Endothelial cell of umbilical vein (primary cell): ENCODE measurements around the gene NR4A3. TPM values are rescaled to one million over a fixed set of nuclear protein-coding genes. Genes with fewer than 3 reads are reported as not detected.
A peak's percentile ranks its signal among the peaks of the same experiment; 100 is the strongest.

ENCODE experiments used
- Bru-seq: library from RNA; stranded (reverse); fragments of 400-500 nt; gene quantifications from one replicate; lab custom pipeline; 2021; lab: Mats Ljungman, UMichigan
- BruChase-seq, 2 experiments: library from RNA; stranded (reverse); fragments of 400-500 nt; gene quantifications; one replicate each; lab custom pipeline; 2021; lab: Mats Ljungman, UMichigan
- BruUV-seq: library from RNA; stranded (reverse); fragments of 400-500 nt; replicated peaks from 2 replicates; lab custom pipeline; 2021; lab: Mats Ljungman, UMichigan
- CTCF ChIA-PET: fragments of 300-600, 350-600 bp; sonication (Branson Sonifier 250); formaldehyde crosslinking; loops from one replicate; lab custom pipeline; 2021; ENCODE audit warnings: antibody characterized with exemption, inconsistent platforms; lab: Charles Lee
- POLR2A ChIA-PET: fragments of 300-600, 350-600 bp; sonication (Branson Sonifier 250); formaldehyde crosslinking; loops from one replicate; lab custom pipeline; 2021; ENCODE audit warnings: antibody characterized with exemption, inconsistent platforms; lab: Charles Lee
- DNase-seq: peaks from one replicate; pipeline ENCODE4 v3.0.0-alpha.2; 2011; ENCODE audit warnings: low read depth, low spot score
- FAIRE-seq: peaks from 2 replicates; lab custom pipeline; 2011; peaks lifted over from hg19 to GRCh38; lab: Jason Lieb, UNC
- H2AFZ ChIP-seq: 2 replicates; pipeline ENCODE4 v1.6.0; 2012; ENCODE audit warnings: low read depth, low read length, control low read depth, inconsistent platforms
- H3K27ac ChIP-seq: 2 replicates; pipeline ENCODE4 v1.5.1; 2011; ENCODE audit warnings: low read depth, mild to moderate bottlenecking, control low read depth, low read length, moderate library complexity; ENCODE audit not compliant: insufficient read depth
- H3K27me3 ChIP-seq, 2 experiments: 2 replicates each; pipeline versions ENCODE4 v1.6.0 to v1.6.1; 2011; ENCODE audit warnings: low read length in 2 of 2, mixed read lengths in 1 of 2; ENCODE audit not compliant: control insufficient read depth in 2 of 2, insufficient read depth in 2 of 2
- H3K36me3 ChIP-seq, 2 experiments: 2 replicates in 1 of 2; 3 replicates in 1 of 2; pipeline ENCODE4 v1.5.1; 2011; ENCODE audit warnings: low read length in 2 of 2, mild to moderate bottlenecking in 1 of 2, moderate library complexity in 1 of 2; ENCODE audit not compliant: control insufficient read depth in 2 of 2, insufficient read depth in 2 of 2; ENCODE audit errors: extremely low read depth in 1 of 2
- H3K4me1 ChIP-seq: 3 replicates; pipeline ENCODE4 v1.5.1; 2011; ENCODE audit warnings: mild to moderate bottlenecking, low read length; ENCODE audit not compliant: control insufficient read depth, insufficient read depth; ENCODE audit errors: extremely low read depth
- H3K4me2 ChIP-seq: 2 replicates; pipeline ENCODE4 v1.6.1; 2011; ENCODE audit warnings: low read length, control low read depth, mixed read lengths; ENCODE audit not compliant: insufficient read depth
- H3K4me3 ChIP-seq, 3 experiments: fragments of 200-600 bp in 1 of 3; sonication (generic), shearing (Covaris generic) in 1 of 3; replicated peaks in 1 of 3; 2 replicates each; pipeline ENCODE4 v1.5.1; 2011 to 2016; ENCODE audit warnings: control low read depth in 3 of 3, low read length in 3 of 3, mild to moderate bottlenecking in 2 of 3, inconsistent platforms in 1 of 3, low read depth in 1 of 3, moderate library complexity in 1 of 3; ENCODE audit not compliant: insufficient read depth in 1 of 3
- H3K79me2 ChIP-seq: 2 replicates; pipeline ENCODE4 v1.6.0; 2012; ENCODE audit warnings: low read length, inconsistent platforms; ENCODE audit not compliant: control insufficient read depth, insufficient read depth
- H3K9ac ChIP-seq: replicated peaks from 2 replicates; pipeline ENCODE3; 2011; ENCODE audit warnings: low read length, control low read depth; ENCODE audit not compliant: insufficient read depth; ENCODE audit errors: extremely low read depth
- H3K9me1 ChIP-seq: replicated peaks from 3 replicates; pipeline ENCODE4 v1.6.0; 2011; ENCODE audit warnings: mild to moderate bottlenecking, low read length; ENCODE audit not compliant: control insufficient read depth, insufficient read depth; ENCODE audit errors: extremely low read depth
- H3K9me3 ChIP-seq: replicated peaks from 2 replicates; pipeline ENCODE4 v1.5.1; 2012; ENCODE audit warnings: low read length, inconsistent platforms; ENCODE audit not compliant: control insufficient read depth, insufficient read depth
- H4K20me1 ChIP-seq: replicated peaks from 2 replicates; pipeline ENCODE3; 2011; ENCODE audit warnings: mild to moderate bottlenecking, low read length; ENCODE audit not compliant: control insufficient read depth, insufficient read depth; ENCODE audit errors: extremely low read depth
- EZH2 ChIP-seq: IDR thresholded peaks from 2 replicates; pipeline ENCODE4 v1.6.1; 2012; ENCODE audit warnings: borderline replicate concordance, low read depth, mild to moderate bottlenecking, moderate library complexity, low read length, inconsistent platforms; ENCODE audit not compliant: severe bottlenecking
- FOS ChIP-seq: IDR thresholded peaks from 2 replicates; pipeline ENCODE4 v1.6.1; 2011; ENCODE audit warnings: mild to moderate bottlenecking, low read length, moderate library complexity, borderline replicate concordance; ENCODE audit not compliant: insufficient read depth
- GATA2 ChIP-seq: IDR thresholded peaks from 2 replicates; pipeline ENCODE4 v1.7.0; 2011; ENCODE audit warnings: low read depth, mild to moderate bottlenecking, moderate library complexity, mixed read lengths, low read length; ENCODE audit not compliant: insufficient read length, insufficient read depth
- JUN ChIP-seq: IDR thresholded peaks from 2 replicates; pipeline ENCODE4 v1.6.1; 2011; ENCODE audit warnings: borderline replicate concordance, low read depth; ENCODE audit not compliant: insufficient read length, insufficient read depth
- MYC ChIP-seq: IDR thresholded peaks from one replicate; pipeline ENCODE4 v1.6.1; 2011; ENCODE audit warnings: mild to moderate bottlenecking, low read depth, low read length
- POLR2A ChIP-seq: IDR thresholded peaks from 2 replicates; pipeline ENCODE4 v1.6.1; 2012; ENCODE audit warnings: low read depth, mild to moderate bottlenecking, control low read depth, low read length
- POLR2AphosphoS5 ChIP-seq: IDR thresholded peaks from 2 replicates; pipeline ENCODE4 v1.6.1; 2012; ENCODE audit warnings: low read depth, mild to moderate bottlenecking, control low read depth, low read length, moderate library complexity; ENCODE audit not compliant: insufficient read depth
- dilution Hi-C: fragments of 300-500 bp; cut with MboI; formaldehyde crosslinking; loops from one replicate; pipeline ENCODE4 v1.15.0; 2019; ENCODE audit warnings: low sequenced_read_pairs; ENCODE audit not compliant: extremely low pct_ligation_motif_present
- intact Hi-C: fragments of 100-400 bp; cut with micrococcal nuclease; formaldehyde crosslinking; loops from one replicate; pipeline ENCODE4 v1.10.0; 2022
- long read RNA-seq: library from polyadenylated mRNA; stranded (forward); transcript quantifications from one replicate; pipeline ENCODE4 v2.0.0, GENCODE V29; 2021
- polyA minus RNA-seq, 3 experiments: library from RNA; depleted of rRNA, polyadenylated mRNA; stranded (reverse); fragments of >200 nt; gene quantifications; 1 replicate in 1 of 3; 2 replicates in 2 of 3; pipeline ENCODE4 v1.2.3, GENCODE V29; 2011
- polyA plus RNA-seq, 4 experiments: library from polyadenylated mRNA; depleted of rRNA in 3 of 4; stranded (reverse) in 3 of 4; unstranded in 1 of 4; fragments of >200 nt; gene quantifications; 2 replicates each; pipeline versions ENCODE4 v1.2.1 to v1.2.3, GENCODE V29; 2011 to 2012; ENCODE audit warnings: missing spikeins in 1 of 4
- total RNA-seq: library from RNA; stranded (reverse); gene quantifications from 2 replicates; pipeline ENCODE4 v1.2.3, GENCODE V29; 2021
- TF ChIP-seq, protein P1 (sequence below), 2 donors: IDR thresholded peaks; 1 replicate in 1 of 2; 2 replicates in 1 of 2; pipeline ENCODE4 v1.5.1; 2011; ENCODE audit warnings: low read length in 2 of 2, mild to moderate bottlenecking in 2 of 2, moderate library complexity in 2 of 2, control low read depth in 1 of 2, inconsistent platforms in 1 of 2, low read depth in 1 of 2; ENCODE audit not compliant: insufficient read depth in 1 of 2; ENCODE audit errors: extremely low read depth in 1 of 2
- TF ChIP-seq, protein P2 (sequence below): IDR thresholded peaks from 2 replicates; pipeline ENCODE4 v1.6.1; 2011; ENCODE audit not compliant: insufficient read depth, insufficient read length

The NR4A3 gene
- 0.22 and 0.23 TPM in 2 replicates for total RNA-seq
- 0.11 TPM in 2 replicates for polyA plus RNA-seq
- polyA plus RNA-seq (2011; cell fraction: cytosol; rRNA removed), result 0.08 and 0.11 TPM in 2 replicates
- 0.88 and 0.91 TPM in 2 replicates for polyA plus RNA-seq (2011; cell fraction: nucleus; rRNA removed)
- 0.04 TPM in 1 of 2 replicates, not detected in the other for polyA plus RNA-seq (2012)
- polyA minus RNA-seq, result 0.23 and 1.00 TPM in 2 replicates
- polyA minus RNA-seq (2011; cell fraction: cytosol; rRNA and poly(A)+ RNA removed), result 10.1 TPM
- polyA minus RNA-seq (2011; cell fraction: nucleus; rRNA and poly(A)+ RNA removed), result 3.5 and 5.6 TPM in 2 replicates
- percentile 20 among the genes with signal in this experiment for Bru-seq, nascent RNA
- BruChase-seq, experiment 1, labeled RNA remaining after a 6-hour chase, result percentile 15 among the genes with signal in this experiment
- percentile 23 among the genes with signal in this experiment for BruChase-seq, experiment 2, labeled RNA remaining after a 2-hour chase
- long read RNA-seq, result 0 reads

DNA sequence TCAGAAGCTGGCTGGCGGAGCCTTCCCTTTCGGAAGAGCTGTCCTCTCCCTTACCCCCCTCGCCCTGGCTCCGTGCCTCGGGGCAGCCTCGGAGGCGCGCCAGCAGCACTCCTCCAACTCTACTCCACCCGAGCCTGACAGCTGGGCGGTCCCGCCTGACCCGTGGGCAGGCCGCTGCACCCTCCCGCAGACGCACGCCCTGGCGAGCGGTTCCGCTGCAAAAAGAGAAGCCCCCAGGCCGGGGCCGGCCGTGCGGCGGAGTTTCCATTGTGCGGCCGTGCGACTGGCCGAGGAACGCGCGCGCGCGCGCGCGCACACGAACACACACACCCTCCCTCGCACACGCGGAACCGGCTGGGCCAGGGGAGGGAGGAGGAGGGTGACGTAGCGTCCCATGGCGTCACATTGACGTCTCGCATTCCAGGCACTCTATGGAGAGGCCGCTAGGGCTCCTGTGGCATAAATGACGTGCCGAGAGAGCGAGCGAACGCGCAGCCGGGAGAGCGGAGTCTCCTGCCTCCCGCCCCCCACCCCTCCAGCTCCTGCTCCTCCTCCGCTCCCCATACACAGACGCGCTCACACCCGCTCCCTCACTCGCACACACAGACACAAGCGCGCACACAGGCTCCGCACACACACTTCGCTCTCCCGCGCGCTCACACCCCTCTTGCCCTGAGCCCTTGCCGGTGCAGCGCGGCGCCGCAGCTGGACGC, at the start of gene NR4A3:
Gene NR4A3 (plus strand): TSS at position 490 of the 713 bp plus-strand sequence. CDS start 6,158 bp downstream, outside the sequence.
- peak; percentile 89 for FAIRE-seq
- peak within 1 kb of the TSS; percentile 47 to 82 (median 59) for H3K4me3 ChIP-seq
- no peaks in the 10 kb centered on the region for H4K20me1 ChIP-seq
- peak within 1 kb of the TSS; percentile 54 for H3K27ac ChIP-seq
- intact Hi-C loops, result loop anchor here (1.0 to 5.0 kb wide), 13 partner anchors 85 to 1577 kb away; partner anchors contain the start of genes MRPL50, STX17, TGFBR1 and ZNF189
- no TSS peak for BruUV-seq
- peak; percentile 96 for DNase-seq
- H3K9me3 ChIP-seq, result no peaks in the 10 kb centered on the region
- peaks cover 22% of the 10 kb centered on the region in 2 experiments for H3K27me3 ChIP-seq
- H2AFZ ChIP-seq, result peak within 1 kb of the TSS; percentile 76
- ChIA-PET CTCF (interaction anchor here (1.0 to 2.5 kb wide), 5 partner anchors 11 to 637 kb away, joined by 3 to 9 read pairs (median 4); no protein-coding TSS in a partner anchor), POLR2A (interaction anchor here (0.6 to 1.0 kb wide), 2 partner anchors 344 to 637 kb away, joined by 3 to 7 read pairs; no protein-coding TSS in a partner anchor)
- no peaks in the 10 kb centered on the region for H3K36me3 ChIP-seq
- H3K79me2 ChIP-seq, result no peaks in the 10 kb centered on the region
- peak within 1 kb of the TSS; percentile 89 for H3K4me2 ChIP-seq
- peaks cover 25% of the 10 kb centered on the region for H3K4me1 ChIP-seq
- dilution Hi-C loops, result no loop called here
- peak within 1 kb of the TSS; percentile 64 for H3K9ac ChIP-seq
- TF ChIP-seq, protein P1, sequence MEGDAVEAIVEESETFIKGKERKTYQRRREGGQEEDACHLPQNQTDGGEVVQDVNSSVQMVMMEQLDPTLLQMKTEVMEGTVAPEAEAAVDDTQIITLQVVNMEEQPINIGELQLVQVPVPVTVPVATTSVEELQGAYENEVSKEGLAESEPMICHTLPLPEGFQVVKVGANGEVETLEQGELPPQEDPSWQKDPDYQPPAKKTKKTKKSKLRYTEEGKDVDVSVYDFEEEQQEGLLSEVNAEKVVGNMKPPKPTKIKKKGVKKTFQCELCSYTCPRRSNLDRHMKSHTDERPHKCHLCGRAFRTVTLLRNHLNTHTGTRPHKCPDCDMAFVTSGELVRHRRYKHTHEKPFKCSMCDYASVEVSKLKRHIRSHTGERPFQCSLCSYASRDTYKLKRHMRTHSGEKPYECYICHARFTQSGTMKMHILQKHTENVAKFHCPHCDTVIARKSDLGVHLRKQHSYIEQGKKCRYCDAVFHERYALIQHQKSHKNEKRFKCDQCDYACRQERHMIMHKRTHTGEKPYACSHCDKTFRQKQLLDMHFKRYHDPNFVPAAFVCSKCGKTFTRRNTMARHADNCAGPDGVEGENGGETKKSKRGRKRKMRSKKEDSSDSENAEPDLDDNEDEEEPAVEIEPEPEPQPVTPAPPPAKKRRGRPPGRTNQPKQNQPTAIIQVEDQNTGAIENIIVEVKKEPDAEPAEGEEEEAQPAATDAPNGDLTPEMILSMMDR (IDR thresholded peaks at IDR 0.05; ENCODE audit: extremely low read depth in 1 of 2, insufficient read depth in 1 of 2, low read depth in 1 of 2, low read length in 2 of 2), result peak in 1 of 2 donors; percentile 34
- TF ChIP-seq JUN (peak; percentile 17), POLR2AphosphoS5 (peak; percentile 36), POLR2A (no peak), EZH2 (no peak), MYC (no peak), GATA2 (no peak), FOS (no peak)
- TF ChIP-seq, protein P2, sequence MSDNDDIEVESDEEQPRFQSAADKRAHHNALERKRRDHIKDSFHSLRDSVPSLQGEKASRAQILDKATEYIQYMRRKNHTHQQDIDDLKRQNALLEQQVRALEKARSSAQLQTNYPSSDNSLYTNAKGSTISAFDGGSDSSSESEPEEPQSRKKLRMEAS, result no peak
- H3K9me1 ChIP-seq, result no peaks in the 10 kb centered on the region
